Measurements from ENCODE around the gene SPINT1.

DNA sequence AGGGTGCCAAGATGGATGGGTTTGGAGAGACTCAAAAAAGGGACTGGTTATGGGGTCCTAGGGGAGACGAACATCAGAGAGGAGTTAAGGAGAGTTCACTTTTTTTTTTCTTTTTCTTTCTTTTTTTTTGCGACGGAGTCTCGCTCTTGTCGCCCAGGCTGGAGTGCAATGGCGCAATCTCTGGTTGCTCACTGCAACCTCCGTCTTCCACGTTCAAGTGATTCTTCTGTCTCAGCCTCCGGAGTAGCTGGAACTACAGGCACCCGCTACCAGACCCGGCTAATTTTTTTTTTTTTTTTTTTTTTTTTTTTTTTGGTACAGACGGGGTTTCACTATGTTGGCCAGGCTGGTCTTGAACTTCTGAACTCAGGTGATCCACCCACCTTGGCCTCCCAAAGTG is 1.2 kb downstream of the SPINT1 start:
- TF ChIP-seq CTCF (conservative IDR thresholded peaks at IDR 0.05 in 1 of 2, IDR thresholded peaks at IDR 0.05 in 1 of 2; ENCODE audit: extremely low read depth in 1 of 2, insufficient read depth in 1 of 2, low read depth in 1 of 2, low read length in 2 of 2) (no peak), EZH2 (IDR thresholded peaks at IDR 0.05; ENCODE audit: borderline replicate concordance, low read length) (no peak)
